GM23338 (cell line): ENCODE results near the gene TCERG1L.

ENCODE experiments used
- CREB1 ChIP-seq: fragments of 250-450 bp; sonication (Bioruptor Pico); IDR thresholded peaks from 2 replicates; pipeline ENCODE4 v1.5.0; 2020; ENCODE audit warnings: low read depth, mild to moderate bottlenecking, moderate library complexity
- CTCF ChIP-seq, 2 experiments: fragments of 200-600 bp in 1 of 2; sonication (generic) in 1 of 2; conservative IDR thresholded peaks; 2 replicates each; pipeline versions ENCODE4 v1.5.1 to v1.6.1; 2016 to 2017; ENCODE audit warnings: antibody characterized with exemption in 2 of 2, low read depth in 2 of 2, mild to moderate bottlenecking in 2 of 2, moderate library complexity in 1 of 2
- ETS1 ChIP-seq: IDR thresholded peaks from 2 replicates; pipeline ENCODE4 v1.6.1; 2016; ENCODE audit warnings: antibody characterized with exemption
- EZH2 ChIP-seq: fragments of 200-600 bp; sonication (generic); IDR thresholded peaks from one replicate; pipeline ENCODE4 v1.8.0; 2017; ENCODE audit warnings: antibody characterized with exemption, mild to moderate bottlenecking, low read depth; ENCODE audit not compliant: unreplicated experiment
- JUNB ChIP-seq: IDR thresholded peaks from one replicate; pipeline ENCODE4 v1.6.1; 2016; ENCODE audit warnings: antibody characterized with exemption; ENCODE audit not compliant: unreplicated experiment
- POLR2AphosphoS5 ChIP-seq: IDR thresholded peaks from 2 replicates; pipeline ENCODE4 v1.6.1; 2016; ENCODE audit warnings: antibody characterized with exemption, low read depth
- ZNF114 ChIP-seq: fragments of 250-450 bp; sonication (Bioruptor Pico); IDR thresholded peaks from 2 replicates; pipeline ENCODE4 v1.5.0; 2020; ENCODE audit warnings: mild to moderate bottlenecking, moderate library complexity

GRCh38 chr10:131162211-131162610, 149.3 kb downstream of the TCERG1L start:
- TF ChIP-seq CTCF (conservative IDR thresholded peaks at IDR 0.05; ENCODE audit: low read depth in 2 of 2) (no peak), POLR2AphosphoS5 (no peak), JUNB (no peak), ZNF114 (CRISPR knock-in tag) (no peak), CREB1 (CRISPR knock-in tag) (no peak), EZH2 (no peak), ETS1 (no peak)
